Measurements from ENCODE around the gene NRG2. TPM values are rescaled to one million over a fixed set of nuclear protein-coding genes. Genes with fewer than 3 reads are reported as not detected.

The NRG2 gene
- total RNA-seq, 2 experiments from 2014 or later = not detected

DNA sequence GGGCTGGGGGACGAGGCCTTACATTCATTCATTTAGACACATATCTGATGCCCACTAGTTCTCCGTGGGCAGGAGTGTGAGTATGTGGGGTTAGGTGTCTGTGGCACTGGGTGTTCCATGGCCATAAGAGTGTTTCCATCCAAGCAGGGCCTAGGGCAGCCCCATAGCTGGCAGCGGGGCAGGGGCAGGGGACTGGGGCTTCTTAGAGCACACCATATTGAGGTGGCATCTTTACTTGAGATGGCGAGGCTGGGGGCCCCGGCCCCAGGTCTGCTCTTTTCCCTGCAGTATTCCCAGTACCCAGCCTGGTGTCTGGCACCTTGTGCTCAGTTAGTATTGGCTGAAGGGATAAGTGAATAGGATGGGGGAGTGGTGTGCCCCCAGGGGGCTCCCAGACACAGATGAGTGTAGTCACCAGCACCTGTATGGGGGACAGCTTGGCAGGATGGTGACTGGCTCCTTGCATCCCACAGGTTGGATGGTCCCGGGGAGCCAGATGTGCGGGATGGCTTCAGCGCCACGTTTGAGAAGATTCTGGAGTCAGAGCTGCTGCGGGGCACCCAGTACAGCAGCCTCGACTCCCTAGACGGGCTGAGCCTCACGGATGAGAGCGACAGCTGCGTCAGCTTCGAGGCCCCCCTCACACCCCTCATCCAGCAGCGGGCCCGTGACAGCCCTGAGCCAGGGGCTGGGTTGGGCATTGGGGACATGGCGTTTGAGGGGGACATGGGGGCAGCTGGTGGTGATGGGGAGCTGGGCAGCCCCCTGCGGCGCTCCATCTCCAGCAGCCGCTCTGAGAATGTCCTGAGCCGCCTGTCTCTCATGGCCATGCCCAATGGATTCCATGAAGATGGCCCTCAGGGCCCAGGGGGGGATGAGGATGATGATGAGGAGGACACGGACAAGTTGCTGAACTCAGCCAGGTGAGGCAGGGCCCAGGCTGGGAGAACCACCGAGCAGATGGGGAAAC is 230.0 kb downstream of the NRG2 start:
- no peak overlapping the region for H3K27ac Mint-ChIP-seq
- no peak overlapping the region for H3K4me3 Mint-ChIP-seq
- no peak for DNase-seq
- H3K36me3 Mint-ChIP-seq (ENCODE audit: low read depth) = no peaks in the 10 kb centered on the region
- ChIA-PET CTCF (interaction anchor here (1.2 kb wide), 1 partner anchor 26 kb away, joined by 4 read pairs; no protein-coding TSS in a partner anchor), POLR2A (no interaction called here)
- H3K9me3 Mint-ChIP-seq = no peaks in the 10 kb centered on the region
- peaks cover 3% of the 10 kb centered on the region for H3K27me3 Mint-ChIP-seq
- H3K4me1 Mint-ChIP-seq = no peaks in the 10 kb centered on the region

DNA sequence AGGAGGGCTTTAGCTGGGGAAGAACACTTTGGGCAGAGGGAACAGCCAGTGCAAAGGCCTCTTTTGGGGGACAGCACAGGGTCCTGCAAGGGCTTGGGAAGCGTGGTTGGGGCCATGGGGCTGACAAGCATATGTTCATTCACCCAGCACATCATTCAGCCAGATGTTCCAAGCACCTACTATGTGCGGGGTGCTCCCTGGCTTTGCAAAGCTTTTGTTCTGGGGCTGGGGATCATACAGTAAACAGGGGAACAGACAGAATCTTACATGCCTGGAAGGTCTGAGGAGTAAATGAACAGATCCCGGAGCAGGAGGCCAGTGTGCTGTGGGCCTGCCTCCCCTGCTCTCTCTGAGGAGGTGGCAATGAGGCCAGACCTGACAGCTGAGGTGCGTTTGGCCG is 230.8 kb downstream of the NRG2 start:
- no peak for DNase-seq
- Mint-ChIP-seq H3K4me1 (no peaks in the 10 kb centered on the region), H3K4me3 (no peak overlapping the region), H3K9me3 (no peaks in the 10 kb centered on the region), H3K36me3 (ENCODE audit: low read depth) (no peaks in the 10 kb centered on the region), H3K27me3 (peaks cover 1% of the 10 kb centered on the region), H3K27ac (no peak overlapping the region)
- POLR2A ChIA-PET = no interaction called here
- CTCF ChIA-PET = interaction anchor here (0.8 kb wide), 1 partner anchor 25 kb away, joined by 3 read pairs; no protein-coding TSS in a partner anchor

DNA sequence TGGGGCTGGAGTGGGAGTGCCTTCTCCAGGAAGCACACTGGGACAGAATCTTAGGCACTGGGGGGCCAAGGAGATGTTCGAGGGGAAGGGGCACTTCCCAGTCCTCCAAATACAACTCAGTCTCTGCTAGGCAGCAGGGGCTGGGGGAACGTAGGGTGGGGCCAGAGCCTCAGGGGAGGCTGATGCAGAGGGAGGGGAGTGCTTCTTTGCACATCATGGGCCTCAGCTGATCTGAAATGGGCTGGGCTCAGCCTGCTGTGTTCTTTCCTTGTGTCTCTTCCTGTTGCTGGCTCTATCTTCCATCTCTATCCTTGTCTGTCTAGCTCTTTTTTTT is 231.9 kb downstream of the NRG2 start:
- no peaks in the 10 kb centered on the region for H3K4me1 Mint-ChIP-seq
- CTCF ChIA-PET = no interaction called here
- no peaks in the 10 kb centered on the region for H3K9me3 Mint-ChIP-seq
- no peak overlapping the region for H3K4me3 Mint-ChIP-seq
- peaks cover 1% of the 10 kb centered on the region for H3K27me3 Mint-ChIP-seq
- DNase-seq = no peak
- POLR2A ChIA-PET = no interaction called here
- H3K36me3 Mint-ChIP-seq (ENCODE audit: low read depth) = no peaks in the 10 kb centered on the region
- no peak overlapping the region for H3K27ac Mint-ChIP-seq

DNA sequence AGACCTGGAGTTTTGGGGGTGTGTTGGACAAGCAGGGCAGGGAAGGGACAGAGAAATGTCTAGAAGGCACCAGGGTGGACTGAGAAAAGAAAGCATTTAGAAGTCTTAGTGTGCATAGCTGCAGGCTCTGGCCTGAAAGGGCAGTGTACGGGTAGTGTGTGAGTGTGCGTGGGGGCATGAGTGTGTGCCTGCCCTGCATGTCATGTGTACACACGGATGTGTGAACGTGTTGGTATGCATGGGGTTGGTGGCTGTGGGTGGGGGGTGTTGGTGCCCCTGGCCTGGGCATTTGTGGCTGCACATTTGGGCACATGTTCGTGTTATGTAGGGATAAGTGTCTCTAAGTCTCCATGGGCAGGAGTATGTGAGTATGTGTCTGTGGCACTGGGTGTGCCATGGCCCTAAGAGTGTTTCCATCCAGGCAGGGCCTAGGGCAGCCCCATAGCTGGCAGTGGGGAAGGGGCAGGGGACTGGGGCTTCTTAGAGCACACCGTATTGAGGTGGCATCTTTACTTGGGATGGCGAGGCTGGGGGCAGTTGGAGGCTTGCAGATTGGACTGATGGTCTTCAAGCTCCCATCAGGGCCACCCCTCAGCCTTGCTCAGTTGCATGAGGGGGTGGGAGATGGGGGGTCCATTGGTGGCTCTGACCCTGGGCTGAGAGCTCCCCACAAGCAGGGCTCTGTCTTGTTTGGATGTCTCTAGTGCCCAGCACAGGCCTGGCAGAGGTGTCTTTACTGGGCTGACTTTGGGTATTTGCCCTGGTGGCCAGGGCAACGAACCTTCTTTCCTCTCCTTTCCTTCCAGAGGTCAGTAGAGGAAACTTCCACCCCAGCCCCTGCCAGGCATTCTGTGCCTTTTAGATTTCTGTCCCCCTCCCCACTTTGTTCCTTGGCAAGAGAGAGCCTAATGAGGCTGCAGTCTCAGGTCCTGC is 232.5 kb downstream of the NRG2 start:
- no peak for DNase-seq
- Mint-ChIP-seq H3K4me3 (no peak overlapping the region), H3K27me3 (peaks cover 1% of the 10 kb centered on the region), H3K4me1 (no peaks in the 10 kb centered on the region), H3K27ac (no peak overlapping the region), H3K36me3 (ENCODE audit: low read depth) (no peaks in the 10 kb centered on the region), H3K9me3 (no peaks in the 10 kb centered on the region)
- POLR2A ChIA-PET = no interaction called here
- CTCF ChIA-PET = interaction anchor here (0.9 kb wide), 1 partner anchor 23 kb away, joined by 3 read pairs; no protein-coding TSS in a partner anchor

DNA sequence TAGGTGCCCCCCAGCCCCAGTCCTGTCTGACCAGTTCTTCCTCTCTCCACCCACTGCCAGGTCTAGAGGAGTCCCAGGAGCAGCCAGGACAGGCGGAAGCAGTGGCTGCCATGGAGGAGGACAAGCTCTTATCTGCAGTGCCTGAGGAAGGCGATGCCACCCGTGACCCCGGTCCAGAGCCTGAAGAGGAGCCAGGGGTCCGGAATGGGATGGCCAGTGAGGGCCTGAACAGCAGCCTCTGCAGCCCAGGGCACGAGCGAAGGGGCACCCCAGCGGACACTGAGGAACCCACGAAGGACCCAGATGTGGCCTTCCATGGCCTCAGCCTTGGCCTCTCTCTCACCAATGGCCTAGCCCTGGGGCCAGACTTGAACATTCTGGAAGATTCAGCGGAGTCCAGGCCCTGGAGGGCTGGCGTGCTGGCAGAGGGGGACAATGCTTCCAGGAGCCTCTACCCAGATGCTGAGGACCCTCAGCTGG is 233.7 kb downstream of the NRG2 start:
- H3K9me3 Mint-ChIP-seq = no peaks in the 10 kb centered on the region
- CTCF ChIA-PET = interaction anchor here (0.9 kb wide), 1 partner anchor 22 kb away, joined by 3 read pairs; no protein-coding TSS in a partner anchor
- POLR2A ChIA-PET = no interaction called here
- no peaks in the 10 kb centered on the region for H3K4me1 Mint-ChIP-seq
- H3K4me3 Mint-ChIP-seq = no peak overlapping the region
- no peaks in the 10 kb centered on the region for H3K36me3 Mint-ChIP-seq (ENCODE audit: low read depth)
- no peak for DNase-seq
- H3K27me3 Mint-ChIP-seq = peaks cover 1% of the 10 kb centered on the region
- no peak overlapping the region for H3K27ac Mint-ChIP-seq

DNA sequence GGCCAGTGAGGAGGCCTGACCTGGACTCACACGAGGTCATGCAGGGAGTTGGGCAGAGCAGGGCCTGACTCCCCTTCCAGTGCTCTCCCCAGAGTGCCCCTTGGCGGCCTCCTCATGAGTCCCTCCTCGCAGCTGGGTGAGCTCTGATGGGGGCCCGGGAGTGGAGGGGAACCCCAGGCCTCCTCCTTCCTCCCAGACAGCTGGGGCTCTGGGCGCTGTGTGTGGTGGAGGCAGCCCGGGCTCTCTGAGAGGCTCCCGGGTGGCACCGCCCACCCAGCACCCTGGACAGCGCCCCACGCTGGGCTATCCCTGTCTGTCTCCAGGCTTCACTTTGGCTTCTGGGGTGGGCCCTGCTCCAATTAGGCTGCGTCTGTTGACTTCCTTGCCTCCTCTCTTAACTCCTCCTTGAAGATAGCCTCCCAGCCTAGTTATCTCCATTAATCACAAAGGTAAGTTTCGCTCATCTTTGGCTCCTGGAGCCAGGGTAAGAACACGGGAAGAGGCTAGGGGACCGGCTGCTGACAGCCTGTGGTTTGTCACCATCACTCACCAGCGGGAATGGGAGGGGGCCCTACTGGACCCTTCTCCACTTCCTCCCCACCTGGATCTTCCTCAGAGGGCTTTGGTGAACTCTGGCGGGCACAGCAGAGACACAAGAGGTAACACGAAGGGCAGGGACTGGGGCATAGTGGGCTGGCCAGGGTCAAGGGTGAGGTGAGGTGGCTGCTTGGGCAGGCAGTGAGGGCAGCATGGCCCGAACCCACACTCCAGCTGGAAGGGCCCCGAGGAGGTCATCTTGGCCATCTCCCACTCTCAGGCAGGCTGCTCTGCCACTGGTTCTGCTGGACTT is 234.4 kb downstream of the NRG2 start:
- Mint-ChIP-seq H3K4me1 (no peaks in the 10 kb centered on the region), H3K27ac (no peak overlapping the region), H3K27me3 (peaks cover 1% of the 10 kb centered on the region), H3K36me3 (ENCODE audit: low read depth) (no peaks in the 10 kb centered on the region), H3K4me3 (no peak overlapping the region), H3K9me3 (no peaks in the 10 kb centered on the region)
- POLR2A ChIA-PET = no interaction called here
- CTCF ChIA-PET = no interaction called here
- DNase-seq = peak; percentile 52

DNA sequence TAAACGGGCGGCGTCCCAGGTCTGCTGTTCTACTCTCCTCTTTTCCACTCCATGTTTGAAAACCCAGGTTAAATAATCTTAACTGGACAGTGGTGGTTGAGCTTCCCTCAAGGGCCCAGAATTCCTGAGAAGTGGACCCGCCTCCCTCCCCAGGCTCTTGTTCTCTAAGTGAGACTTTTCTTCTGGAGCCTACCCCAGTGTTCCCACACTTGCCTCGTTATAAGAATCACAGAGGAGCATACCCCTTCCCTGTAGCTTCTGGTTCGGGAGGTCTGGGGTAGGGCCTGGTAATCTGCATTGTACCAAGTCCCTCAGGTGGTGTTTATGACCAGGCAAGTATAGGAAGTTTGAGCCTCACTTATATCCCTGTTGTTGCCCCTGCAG is 235.5 kb downstream of the NRG2 start:
- Mint-ChIP-seq H3K9me3 (no peaks in the 10 kb centered on the region), H3K4me1 (no peaks in the 10 kb centered on the region), H3K36me3 (ENCODE audit: low read depth) (no peaks in the 10 kb centered on the region), H3K4me3 (no peak overlapping the region), H3K27me3 (peaks cover 1% of the 10 kb centered on the region), H3K27ac (no peak overlapping the region)
- DNase-seq = no peak
- CTCF ChIA-PET = no interaction called here
- POLR2A ChIA-PET = no interaction called here

DNA sequence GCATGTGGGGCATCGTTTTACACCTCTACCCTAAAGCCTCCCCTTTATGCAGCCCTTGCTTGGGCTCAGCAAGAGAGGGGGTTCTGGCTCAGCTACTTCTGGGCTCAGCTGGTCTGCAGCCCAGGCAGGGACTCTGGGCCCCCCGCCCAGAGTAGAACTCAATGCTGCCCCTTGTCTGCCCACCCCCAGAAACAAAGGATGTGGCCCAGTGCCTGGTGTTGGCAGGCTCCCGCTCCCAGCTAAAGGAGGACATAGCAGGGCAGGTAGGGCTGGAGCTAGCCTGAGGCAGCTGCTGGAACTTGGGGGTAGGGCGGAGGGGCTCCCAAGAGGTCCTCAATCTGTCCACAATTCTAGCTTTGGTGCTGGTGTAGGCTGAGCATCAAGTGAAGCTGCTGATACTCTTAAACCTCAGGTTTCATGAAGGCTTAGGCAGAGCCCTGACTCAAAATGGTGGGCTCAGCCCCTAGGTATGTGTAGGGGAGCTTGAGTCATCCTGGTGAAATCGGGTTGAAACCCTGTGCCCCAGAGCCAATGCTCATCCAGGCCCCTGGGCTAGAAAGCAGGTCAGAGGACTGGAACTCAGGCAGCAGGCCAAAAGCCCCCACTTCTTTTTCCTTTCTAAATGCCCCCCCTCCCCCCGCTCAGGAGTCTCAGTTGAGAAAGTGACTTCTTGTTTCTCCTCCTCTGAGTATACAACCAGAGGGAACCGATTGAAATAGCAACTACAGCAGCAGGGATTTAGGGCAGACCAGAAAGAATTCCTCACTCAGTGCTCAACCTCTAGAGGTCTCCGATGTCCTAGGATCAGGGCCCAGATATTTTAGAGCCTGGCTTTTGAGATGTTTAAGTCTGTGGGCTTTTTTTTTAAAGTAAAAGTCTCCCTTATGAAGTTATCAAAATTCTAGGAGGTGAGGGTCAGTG is 236.1 kb downstream of the NRG2 start:
- POLR2A ChIA-PET = no interaction called here
- Mint-ChIP-seq H3K36me3 (ENCODE audit: low read depth) (no peaks in the 10 kb centered on the region), H3K27me3 (peaks cover 3% of the 10 kb centered on the region), H3K9me3 (no peaks in the 10 kb centered on the region), H3K4me3 (no peak overlapping the region), H3K27ac (no peak overlapping the region), H3K4me1 (no peaks in the 10 kb centered on the region)
- no peak for DNase-seq
- CTCF ChIA-PET = interaction anchor here (2.1 kb wide), 1 partner anchor 20 kb away, joined by 10 read pairs; no protein-coding TSS in a partner anchor

DNA sequence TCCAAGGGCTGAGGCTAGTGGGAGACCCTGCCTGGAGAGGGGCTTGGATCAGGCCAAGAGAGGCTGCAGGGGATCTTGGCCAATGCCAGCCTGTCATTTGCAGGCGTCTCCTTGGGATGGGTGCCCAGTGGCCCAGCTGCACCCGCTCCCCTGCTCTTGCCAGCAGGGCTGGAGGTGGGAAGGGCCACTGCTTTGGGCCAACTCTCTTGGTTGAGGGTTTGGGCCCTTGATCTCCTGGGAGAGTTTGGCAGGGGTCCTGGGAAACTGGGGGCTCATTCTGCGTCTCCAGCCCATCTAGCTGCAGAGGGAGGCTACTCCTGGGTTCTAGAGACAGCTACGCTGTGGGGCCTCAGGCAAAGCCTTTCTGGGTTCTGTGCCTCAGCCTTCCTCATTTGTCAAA is 237.0 kb downstream of the NRG2 start:
- ChIA-PET CTCF (interaction anchor here (2.1 kb wide), 1 partner anchor 19 kb away, joined by 10 read pairs; no protein-coding TSS in a partner anchor), POLR2A (no interaction called here)
- Mint-ChIP-seq H3K27me3 (peaks cover 12% of the 10 kb centered on the region), H3K9me3 (no peaks in the 10 kb centered on the region), H3K36me3 (ENCODE audit: low read depth) (no peaks in the 10 kb centered on the region), H3K4me3 (no peak overlapping the region), H3K4me1 (no peaks in the 10 kb centered on the region), H3K27ac (no peak overlapping the region)
- DNase-seq = no peak

DNA sequence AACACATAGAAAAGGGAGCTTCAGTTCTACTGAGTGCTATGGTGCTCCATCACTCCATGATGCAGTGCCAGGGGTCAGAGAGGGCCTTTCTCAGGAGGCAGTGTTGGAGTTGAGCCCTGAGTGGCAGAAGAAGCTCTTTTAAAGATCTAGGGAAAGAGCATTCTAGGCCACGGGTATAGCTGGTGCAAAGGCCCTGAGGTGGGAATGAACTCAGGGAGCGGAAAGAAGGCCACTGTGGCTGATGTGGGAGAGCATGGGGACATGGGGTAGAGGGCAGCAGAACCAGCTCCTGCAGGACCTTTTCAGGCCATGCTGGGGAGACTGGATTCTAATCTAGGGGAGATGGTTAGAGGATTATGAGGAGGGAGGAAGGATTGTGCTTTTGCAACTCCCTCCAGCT is 237.6 kb downstream of the NRG2 start:
- no peaks in the 10 kb centered on the region for H3K4me1 Mint-ChIP-seq
- ChIA-PET POLR2A (no interaction called here), CTCF (interaction anchor here (1.2 to 2.1 kb wide), 2 partner anchors 18 to 30 kb away, joined by 4 to 10 read pairs; no protein-coding TSS in a partner anchor)
- no peak overlapping the region for H3K4me3 Mint-ChIP-seq
- H3K27me3 Mint-ChIP-seq = peaks cover 13% of the 10 kb centered on the region
- H3K36me3 Mint-ChIP-seq (ENCODE audit: low read depth) = no peaks in the 10 kb centered on the region
- DNase-seq = no peak
- H3K9me3 Mint-ChIP-seq = no peaks in the 10 kb centered on the region
- no peak overlapping the region for H3K27ac Mint-ChIP-seq

DNA sequence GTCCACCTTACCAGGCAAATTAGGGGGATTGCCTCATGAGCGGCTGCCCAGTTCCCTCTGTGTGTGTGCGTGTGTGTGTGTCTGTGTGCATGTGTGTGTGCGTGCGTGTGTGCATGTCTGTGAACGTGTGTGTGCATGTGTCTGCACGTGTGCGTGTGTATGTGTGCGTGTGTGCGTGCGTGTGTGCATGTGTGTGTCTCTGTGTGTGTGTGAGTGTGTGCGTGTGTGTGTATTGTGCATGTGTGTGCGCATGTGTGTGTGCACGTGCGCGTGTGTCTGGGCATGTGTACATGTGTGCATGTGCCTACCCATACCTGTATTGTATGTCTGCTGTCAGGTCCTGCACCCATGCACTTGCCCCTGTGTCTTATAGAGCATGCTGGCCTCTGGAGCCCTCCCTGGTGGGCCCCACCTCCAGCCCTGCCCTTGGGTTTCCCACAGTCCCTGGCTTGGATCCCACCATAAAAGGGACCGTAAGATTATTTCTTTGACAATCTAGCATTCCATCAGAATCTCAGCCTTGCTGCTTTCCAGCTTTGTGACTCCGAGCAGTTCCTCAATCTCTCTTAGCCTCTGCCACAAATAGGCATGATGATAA is 238.2 kb downstream of the NRG2 start:
- Mint-ChIP-seq H3K27ac (no peak overlapping the region), H3K9me3 (no peaks in the 10 kb centered on the region), H3K27me3 (peaks cover 16% of the 10 kb centered on the region), H3K4me1 (no peaks in the 10 kb centered on the region), H3K4me3 (no peak overlapping the region), H3K36me3 (ENCODE audit: low read depth) (no peaks in the 10 kb centered on the region)
- no peak for DNase-seq
- CTCF ChIA-PET = interaction anchor here (1.2 to 2.1 kb wide), 2 partner anchors 18 to 29 kb away, joined by 4 to 10 read pairs; no protein-coding TSS in a partner anchor
- POLR2A ChIA-PET = no interaction called here

Data from activated CD4-positive, alpha-beta memory T cell treated with anti-CD3 and anti-CD28 coated beads, Interleukin-2, amount 10 ng/mL, durations not matched to agents 7 days and 5 days (primary cell).